GM18498 (cell line): ENCODE data around the gene KLF16.

Experiments
- ATAC-seq: cut with Tn5 transposase; IDR thresholded peaks from one replicate; pipeline ENCODE4 v1.9.1; 2021; ENCODE audit warnings: mild to moderate bottlenecking, moderate library complexity; ENCODE audit not compliant: unreplicated experiment

The KLF16 gene

GRCh38 chr19:1844513-1845124, 18.8 kb downstream of the KLF16 start:
- ATAC-seq = no peak

DNA sequence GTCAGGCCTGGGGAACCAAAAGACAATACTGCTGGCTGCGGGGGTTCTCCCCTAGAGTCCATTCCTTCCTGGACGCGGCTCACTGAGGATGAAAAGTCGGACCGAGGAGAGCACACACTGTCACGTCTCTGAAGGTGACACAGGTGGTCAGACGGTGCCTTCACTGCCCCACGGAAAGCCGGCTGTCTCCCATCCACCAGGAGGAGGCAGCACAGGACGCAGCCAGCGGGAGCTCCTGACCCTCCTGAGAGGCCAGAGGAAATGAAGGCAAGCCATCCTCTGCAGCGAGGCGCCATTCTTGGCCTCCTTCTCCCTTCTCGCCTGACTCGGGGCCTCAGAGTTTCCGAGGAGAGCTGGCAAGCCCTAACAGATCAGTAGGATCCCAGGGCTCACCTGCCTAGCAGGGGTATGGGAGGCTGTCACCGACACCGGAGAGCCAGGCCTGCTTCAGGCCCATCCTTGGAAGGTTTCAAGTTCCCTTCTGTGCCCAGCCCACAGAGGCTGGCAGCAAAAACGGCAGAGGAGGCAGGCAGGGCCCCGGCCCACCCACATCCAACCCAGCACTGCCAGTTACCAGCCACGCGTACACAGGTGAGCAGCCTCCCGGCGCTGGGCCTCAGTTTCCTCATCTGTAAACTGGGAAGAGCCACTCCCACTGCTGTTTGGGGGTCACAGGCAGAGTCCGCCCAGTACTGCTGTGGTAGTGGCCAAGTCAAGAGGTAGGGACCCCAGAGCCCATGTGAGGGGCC, 19.6 kb downstream of the KLF16 start:
- ATAC-seq = no peak

DNA sequence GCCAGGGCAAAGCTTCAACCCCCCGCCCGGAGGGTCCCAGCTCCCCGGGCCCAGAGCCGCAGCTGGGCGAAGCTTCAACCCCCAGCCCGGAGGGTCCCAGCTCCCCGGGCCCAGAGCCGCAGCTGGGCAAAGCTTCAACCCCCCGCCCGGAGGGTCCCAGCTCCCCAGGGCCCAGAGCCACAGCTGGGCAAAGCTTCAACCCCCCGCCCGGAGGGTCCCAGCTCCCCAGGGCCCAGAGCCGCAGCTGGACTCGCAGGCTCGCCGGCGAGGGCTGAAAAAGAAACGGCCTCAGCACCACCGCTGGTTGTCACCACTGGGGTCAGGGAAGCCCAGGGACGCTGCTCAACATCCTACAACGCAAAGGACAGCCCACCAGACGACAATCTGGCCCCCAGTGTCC, 20.3 kb downstream of the KLF16 start:
- no peak for ATAC-seq

GRCh38 chr19:1841209-1841924, 22.0 kb downstream of the KLF16 start:
- ATAC-seq = no peak

DNA sequence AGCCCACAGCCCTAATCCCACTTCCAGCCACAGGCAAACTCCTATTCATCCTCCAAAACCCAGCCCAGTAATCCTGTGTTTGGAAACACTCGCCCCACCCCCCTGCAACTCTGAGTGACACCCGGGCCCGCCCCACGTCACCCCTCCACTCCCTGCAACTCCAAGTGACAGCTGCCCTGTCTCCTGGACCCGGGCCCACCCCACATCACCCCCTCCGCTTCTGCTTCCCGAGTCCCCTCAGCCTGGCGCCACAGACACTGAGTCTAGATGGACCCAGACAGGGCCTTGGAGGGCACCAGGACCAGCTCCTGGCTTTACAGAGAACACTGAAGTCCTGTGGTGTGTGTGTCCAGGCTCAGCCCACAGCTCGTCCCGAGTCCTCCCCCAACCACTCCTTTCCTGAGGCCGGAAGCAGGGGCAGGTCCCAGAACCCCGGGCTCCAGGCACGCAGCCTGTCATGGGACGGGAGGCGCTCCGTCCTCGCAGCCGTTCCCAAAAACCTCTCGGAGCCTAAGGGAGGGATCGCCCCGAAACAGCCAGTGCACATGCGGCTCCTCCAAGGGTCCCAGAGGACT, 22.8 kb downstream of the KLF16 start:
- no peak for ATAC-seq

GRCh38 chr19:1839658-1840540, 23.5 kb downstream of the KLF16 start:
- ATAC-seq = no peak

GRCh38 chr19:1837625-1838105, 25.7 kb downstream of the KLF16 start:
- ATAC-seq = no peak

DNA sequence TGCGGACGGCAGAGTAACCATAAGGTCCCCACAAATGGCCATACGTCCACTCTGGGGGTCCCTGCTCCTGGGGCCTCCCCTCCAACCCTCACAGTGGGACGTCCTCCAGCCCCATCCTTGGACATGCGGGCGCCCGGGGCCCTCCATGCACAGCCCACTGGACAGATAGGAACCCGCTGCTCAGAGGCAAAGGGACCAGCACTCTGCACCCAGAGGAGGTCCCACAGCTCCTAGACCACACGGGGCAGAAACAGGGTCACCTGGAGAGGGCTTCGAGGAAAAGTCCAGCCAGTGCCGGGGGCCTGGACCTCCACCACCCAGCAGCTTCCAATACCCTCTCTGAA, 26.2 kb downstream of the KLF16 start:
- ATAC-seq = no peak

DNA sequence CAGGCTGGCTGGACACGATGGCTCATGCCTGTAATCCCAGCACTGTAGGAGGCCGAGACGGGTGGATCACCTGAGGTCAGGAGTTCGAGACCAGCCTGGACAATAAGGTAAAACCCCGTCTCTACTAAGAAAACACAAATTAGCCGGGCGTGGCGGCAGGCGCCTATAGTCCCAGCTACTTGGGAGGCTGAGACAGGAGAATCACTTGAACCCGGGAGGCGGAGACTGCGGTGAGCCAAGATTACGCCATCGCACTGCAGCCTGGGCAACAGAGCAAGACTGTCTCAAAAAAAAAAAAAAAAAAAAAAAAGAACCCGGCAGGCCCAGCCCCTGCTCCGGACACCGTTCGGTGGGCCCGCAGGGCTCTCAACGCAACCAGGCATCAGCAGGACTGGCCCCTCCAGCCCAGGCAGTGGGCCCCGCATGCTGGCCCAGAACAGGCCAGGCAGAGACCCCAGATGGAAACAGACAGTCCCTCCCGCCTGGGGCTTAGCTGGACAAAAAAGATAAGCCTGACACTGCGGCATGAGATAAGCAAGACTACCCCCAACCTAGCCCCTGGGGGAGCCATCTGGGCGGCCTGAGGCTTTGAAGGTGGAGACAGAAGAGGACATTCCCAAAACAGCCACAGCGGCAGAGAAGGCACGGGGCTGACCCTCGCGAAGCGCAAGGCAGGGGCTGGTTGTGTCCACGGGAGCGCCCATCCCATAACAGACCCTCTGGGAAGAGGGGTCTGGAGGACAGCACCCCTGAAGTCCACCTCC, 26.7 kb downstream of the KLF16 start:
- ATAC-seq = no peak

DNA sequence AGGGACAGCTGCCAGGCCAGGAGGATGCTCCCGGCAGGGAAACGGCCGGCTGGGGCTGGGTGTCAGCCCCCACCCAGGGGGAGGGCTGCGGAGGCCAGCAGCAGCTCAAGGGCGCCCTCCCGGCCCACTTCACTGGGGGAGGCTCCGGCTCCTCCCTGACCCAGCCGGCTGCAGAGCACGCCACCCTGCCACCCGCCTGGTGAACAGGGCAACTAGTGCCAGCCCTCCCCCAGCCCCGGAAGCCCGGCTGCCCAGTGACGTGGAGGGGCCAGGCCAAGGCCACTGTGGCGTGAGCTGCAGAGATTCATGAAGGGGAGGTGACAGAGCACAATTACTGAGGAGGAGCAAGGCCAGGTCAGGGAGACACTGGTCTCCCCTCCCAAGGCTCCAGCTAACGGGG, 29.8 kb downstream of the KLF16 start:
- ATAC-seq = no peak

DNA sequence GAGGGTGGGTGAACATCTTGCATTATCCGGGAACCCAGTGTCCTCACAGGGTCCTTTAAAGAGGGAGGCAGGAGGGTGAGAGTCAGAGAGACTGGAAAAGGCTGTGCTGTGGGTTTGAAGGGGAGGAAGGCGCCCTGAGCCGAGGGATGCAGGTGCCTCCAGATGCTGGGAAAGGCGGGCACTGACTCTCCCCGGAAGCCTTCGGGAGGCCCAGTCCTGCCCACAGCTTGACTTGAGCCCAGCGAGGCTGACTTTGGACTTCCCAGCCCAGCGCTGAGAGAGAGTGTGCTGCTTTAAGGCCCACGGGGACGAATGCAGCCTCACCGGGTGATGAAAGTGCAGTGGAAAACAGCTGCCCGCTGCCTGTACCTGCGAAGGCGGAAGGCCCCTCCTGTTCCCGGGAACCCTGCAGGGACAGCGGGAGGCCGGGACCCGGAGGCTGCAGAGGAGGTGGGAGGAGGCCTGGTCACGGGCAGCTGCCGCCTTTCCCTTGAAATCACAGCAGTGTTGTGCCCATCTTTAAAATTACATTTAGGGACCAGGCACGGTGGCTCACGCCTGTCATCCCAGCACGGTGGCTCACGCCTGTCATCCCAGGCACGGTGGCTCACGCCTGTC, 31.2 kb downstream of the KLF16 start:
- ATAC-seq = no peak

- no peak for ATAC-seq
Measured at GRCh38 chr19:1830978-1831377, 32.4 kb downstream of the KLF16 start.

DNA sequence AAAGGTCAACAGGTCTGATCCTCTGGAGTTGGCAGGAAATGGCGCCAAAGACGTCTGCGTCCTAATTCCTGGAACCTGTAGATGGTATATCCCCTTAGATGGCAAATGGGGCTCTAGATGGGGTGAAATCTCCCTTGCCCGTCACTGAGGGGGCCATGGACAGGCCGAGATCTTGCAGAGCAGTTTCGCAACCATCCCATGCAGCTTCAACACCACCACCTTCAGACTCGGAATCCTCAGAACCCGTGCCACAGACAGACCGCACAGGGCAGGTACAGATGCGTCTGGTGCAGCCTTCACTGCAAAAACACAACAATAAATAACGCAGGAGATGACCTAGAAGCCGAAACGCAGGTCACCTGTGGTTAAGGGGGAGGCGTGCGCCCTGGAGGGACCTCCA, 32.8 kb downstream of the KLF16 start:
- no peak for ATAC-seq

DNA sequence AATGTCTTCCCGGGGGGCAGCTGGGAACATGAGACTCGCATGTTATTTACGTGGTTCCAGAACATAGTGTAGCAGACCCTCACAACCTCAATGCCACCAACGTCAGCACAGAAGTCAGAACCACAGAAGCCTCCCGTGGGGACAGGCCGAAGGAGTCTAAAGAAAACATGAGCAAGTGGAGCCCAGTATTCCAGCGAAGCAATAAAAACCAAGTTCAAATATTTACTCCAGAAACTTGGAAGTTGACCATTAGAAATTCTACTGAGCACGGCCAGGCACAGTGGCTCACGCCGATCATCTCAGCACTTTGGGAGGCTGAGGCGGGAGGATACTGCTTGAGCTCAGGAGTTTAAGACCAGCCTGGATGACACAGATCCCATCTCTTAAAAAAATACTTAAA, 33.4 kb downstream of the KLF16 start:
- no peak for ATAC-seq

- ATAC-seq = no peak
Measured at GRCh38 chr19:1828279-1829238, 34.8 kb downstream of the KLF16 start.

DNA sequence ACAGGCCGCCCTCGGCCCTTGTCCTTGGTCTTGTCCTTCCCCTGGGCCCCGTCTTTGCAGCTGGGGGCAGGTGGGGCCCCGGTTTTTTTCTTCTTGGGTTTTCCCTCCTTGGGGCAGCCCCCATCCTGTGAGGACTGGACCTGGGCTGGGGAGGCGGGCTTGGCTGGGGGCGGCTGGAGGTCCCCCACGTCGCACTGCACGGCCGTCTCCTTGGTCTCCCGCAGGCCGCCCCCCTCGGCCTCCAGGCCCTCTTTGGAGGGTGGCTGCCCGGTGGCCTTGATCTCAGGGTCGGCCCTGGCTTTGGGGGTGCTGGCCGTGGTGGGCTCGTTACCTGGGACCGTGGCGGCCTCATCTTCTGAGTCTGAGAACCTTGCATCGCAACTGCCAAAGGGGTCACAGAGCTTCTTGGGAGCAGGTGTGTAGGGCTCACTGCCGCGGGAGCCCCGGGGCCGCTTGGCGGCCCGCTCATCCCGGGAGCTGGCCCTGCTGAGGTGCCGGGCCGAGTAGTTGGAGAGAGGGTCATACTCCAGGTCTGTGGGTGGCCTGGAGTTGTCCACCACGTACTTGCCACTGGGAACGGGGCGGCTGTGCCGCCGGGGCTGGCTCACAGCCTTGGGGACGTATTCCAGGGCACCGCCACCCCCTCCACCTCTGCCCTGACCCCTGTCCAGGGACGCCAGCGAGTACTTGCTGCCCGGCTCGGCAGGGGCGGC, 35.7 kb downstream of the KLF16 start:
- no peak for ATAC-seq

DNA sequence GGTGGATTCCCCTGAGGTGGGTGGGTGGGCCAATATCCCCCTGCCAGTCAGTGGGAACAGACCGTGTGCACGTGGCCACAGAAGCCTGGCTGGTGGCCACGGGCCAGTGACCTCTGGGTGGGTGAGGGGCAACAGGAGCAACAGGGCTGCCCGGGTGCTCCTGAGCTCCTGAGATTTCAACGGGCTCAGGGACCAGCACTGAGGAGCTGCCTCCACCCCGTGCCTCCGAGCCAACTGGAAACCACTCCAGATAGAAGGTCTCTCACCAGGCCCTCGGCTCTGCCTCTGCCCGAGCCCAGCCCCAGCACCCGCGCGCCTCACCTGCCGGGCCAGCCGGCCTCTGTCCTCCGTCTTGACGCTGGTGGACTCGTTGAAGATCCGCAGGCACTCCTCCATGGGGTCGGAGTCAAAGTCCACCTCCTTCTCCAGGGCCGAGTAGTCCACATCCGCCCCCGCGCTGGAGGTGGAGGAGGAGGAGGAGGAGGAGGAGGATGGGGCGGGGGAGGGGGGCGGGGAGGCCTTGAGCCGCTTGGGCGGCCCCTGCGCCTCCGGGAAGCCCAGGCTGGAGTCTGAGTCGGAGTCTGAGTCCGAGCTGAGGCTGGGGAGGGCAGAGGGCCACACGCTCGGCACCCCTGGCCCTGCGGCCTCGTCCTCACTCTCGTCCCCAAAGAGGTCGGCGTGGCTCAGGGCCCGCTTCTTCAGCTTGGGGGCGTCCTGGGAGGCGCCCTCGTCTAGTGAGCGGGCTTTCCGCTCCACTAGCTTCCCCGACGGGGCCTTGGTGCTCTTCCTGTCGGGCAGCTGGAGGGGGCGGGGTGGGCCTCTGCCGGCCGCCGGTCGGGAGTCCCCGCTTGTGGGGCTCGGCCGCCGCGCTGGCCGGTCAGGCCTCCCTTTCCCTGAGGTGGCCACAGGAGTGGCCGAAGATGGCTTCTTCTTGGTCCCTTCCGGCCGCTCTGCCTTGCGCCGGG, 36.5 kb downstream of the KLF16 start:
- ATAC-seq = no peak
